GM18502 (cell line): ENCODE results near the gene PTPN3.

Source experiments
- ATAC-seq: cut with Tn5 transposase; IDR thresholded peaks from one replicate; pipeline ENCODE4 v1.9.1; 2021; ENCODE audit warnings: mild to moderate bottlenecking; ENCODE audit not compliant: unreplicated experiment, poor library complexity

PTPN3 gene

DNA sequence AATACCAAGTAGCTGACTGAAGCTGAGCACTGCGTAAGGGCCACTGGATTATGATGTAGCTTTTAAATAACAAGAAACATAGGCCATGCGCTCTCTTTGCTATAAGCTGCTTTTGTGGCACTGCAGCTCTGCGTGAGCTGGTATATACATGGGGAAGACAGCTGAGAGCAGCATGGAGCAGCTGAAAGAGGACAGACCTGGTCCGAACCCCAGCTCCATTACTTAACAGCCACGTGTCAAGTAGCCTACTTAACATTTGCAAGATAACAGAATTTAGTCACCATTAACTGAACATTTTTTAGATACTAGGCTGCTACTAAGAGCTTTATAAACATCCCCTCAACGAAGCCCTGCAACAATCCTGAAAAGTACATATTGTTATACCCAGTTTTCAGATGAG lies 69.3 kb downstream of the PTPN3 start:
- no peak for ATAC-seq

- no peak for ATAC-seq
These were observed 70.2 kb downstream of the PTPN3 start for GRCh38 chr9:109427886-109428285.

- ATAC-seq: no peak
These were observed 71.3 kb downstream of the PTPN3 start for GRCh38 chr9:109426626-109427402.

DNA sequence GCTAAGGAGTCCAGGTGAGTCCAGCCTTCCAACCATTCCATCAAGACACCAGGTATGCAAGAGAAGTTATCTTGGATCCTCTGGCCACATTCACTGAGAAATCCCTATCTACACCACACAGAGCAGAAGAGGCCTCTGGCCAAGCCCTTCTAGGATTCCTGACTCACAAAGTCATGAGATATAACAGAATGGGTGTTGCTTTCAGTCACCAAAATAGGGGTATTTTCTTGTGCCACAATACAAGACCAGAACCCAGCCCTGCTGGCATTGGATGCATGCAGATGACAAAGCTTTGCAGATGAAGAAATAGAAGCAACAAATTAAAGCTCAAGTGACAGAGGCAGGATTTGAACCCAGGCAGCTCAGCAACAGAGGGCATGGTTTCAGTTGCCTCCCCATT lies 73.5 kb downstream of the PTPN3 start:
- ATAC-seq: no peak

- ATAC-seq: no peak
These were observed 74.2 kb downstream of the PTPN3 start for GRCh38 chr9:109423877-109424276.

- ATAC-seq: peak; percentile 87
These were observed 75.5 kb downstream of the PTPN3 start for GRCh38 chr9:109422641-109423040.

DNA sequence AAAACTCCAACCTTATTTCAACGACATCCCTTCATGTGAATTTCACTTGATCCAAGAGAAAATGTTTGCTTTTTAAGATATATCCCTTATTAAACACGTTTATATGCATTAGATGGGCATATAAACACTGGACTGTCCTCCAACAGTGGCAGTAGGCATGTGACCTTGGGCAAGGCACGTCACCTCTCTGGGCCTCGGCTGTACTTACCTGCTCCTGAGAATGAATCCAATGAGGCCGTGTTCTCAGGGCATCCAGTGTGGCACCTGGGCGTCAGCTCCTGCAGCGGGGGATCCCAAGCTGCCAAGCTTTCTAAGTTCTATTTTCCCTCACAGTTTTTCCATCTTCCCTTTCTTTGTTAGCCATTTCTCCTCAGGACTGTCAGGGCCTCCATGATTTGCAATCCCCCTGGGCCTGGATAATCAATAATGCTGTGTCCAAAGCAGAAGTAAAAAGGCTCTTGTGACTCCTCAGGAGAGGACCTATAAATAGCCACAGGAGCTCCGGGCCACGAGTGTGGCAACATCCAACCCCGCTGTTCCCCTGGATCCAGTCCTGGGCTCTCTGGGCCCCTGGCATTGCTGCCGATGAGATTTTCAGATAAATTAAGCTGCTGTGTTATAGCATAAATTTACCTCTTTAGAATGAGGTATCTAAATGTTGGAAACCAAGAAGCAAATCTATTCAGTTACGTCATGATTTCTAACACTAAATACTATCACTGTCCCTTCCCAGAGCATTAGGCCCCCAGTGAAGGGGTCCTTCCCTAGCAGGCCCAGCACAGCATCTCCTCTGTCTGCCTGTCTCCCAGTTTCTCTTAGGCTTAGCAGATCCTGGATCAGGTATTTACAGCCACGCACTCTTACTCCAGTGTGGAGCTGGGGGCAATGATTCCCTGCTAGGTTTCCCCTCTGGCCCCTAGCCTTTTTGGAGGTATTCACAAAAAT lies 76.8 kb downstream of the PTPN3 start:
- no peak for ATAC-seq

DNA sequence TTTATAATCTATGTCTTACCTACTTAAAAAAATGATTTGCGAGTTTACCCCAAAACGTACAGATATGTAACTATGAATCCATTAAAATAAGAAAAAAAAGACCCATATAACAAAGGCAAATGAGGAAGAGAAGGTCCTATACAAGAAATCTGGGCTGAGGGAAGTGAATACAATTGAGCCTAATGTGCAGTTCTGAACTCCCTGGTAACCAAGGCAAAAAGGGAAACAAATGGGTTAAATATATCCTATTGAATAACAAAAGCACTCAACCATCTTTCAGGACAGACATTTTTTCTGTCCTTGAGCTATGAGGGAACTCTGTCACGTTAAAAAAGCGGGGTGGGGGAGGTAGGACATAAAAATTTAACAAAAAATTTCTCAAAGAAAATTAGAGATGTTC lies 78.6 kb downstream of the PTPN3 start:
- no peak for ATAC-seq

DNA sequence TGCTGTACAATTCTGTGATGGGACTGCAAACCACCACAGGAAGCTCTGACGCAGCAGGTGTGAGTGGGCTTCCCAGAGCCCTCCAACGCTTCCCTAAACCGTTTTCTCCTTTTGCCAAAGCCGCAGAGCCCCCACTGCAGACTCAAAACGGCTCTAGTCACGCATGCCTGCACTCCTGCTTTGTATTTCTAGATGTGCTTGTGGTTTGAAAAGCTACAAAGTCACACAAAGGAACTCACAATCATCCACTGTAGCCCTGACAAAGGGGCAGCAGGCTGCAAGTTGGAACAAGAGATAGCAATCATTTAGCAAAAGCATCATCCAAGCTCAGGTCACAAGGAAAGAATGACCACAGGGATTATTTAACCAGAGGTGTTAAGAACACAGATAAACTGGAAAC lies 79.3 kb downstream of the PTPN3 start:
- peak; percentile 41 for ATAC-seq

GRCh38 chr9:109417585-109418544 lies 80.2 kb downstream of the PTPN3 start:
- ATAC-seq: no peak

GRCh38 chr9:109417054-109417453 lies 81.1 kb downstream of the PTPN3 start:
- no peak for ATAC-seq

- ATAC-seq: peak; percentile 57
These were observed 81.9 kb downstream of the PTPN3 start for GRCh38 chr9:109416135-109416706.

GRCh38 chr9:109414125-109414785 lies 83.9 kb downstream of the PTPN3 start:
- ATAC-seq: no peak

DNA sequence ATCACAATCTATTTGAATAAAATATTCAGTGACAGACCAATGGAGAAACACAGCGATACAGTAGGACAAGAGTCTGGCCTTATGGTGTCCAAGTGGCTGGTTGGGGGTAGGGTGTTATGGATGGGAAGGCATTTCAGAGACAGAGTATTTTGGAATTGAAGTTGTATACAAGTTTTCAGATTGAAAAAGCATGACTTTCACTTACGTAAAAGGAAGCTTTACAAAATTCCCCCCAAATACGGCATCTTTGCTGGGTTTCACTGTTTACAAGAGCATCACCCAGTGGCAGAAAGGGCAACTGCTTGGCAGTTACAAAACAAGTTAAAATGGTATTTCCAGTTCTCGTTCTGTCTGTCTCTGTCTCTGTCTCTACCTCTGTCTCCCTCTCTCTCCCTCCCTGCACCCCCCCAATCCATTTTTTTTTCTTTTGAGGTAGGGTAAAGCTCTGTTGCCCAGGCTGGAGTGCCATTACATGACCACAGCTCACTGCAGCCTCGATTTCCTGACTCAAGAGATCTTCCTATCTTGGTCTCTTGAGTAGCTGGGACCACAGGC lies 86.2 kb downstream of the PTPN3 start:
- peak; percentile 51 for ATAC-seq

DNA sequence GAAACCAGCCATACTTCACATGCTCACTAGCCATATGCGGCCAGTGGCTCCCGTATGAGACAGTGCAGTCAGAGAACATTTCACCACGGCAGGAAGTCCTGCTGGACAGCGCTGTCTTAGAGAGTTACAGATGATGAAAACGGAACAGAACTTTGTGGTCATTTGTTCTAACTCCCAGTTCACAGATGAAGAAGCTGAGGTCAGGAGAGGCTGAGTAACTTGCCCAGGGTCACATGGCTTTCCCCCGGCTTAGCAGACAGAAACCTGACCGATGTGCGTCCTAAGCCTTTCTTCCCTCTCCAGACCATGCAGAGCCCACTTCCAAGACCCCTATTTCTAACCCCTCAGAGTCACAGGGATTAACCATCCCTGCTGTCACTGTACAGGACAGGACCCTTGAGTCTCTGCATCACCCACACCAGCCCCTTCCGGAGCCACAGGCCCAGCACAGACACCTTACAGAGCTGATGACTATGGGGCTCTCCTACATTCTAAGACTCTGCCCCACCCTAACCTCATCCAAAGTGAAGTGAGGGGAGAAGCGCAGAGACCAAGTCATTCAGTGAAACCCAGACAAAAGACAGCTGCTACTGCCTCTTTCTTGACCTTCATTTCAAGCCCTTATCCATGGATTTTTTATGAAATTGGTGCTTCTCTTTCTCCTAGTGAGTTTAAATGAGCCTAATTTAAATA lies 86.9 kb downstream of the PTPN3 start:
- peak; percentile 64 for ATAC-seq

GRCh38 chr9:109409773-109410397 lies 88.2 kb downstream of the PTPN3 start:
- no peak for ATAC-seq

GRCh38 chr9:109408759-109409462 lies 89.2 kb downstream of the PTPN3 start:
- ATAC-seq: no peak
